ENCODE results near the gene COX7A2L.
"Not testable (repeated sequence)": the region's sequence is repeated elsewhere in the genome, so short reads cannot be mapped to it uniquely, and the experiment has no call there.

Gene COX7A2L

DNA sequence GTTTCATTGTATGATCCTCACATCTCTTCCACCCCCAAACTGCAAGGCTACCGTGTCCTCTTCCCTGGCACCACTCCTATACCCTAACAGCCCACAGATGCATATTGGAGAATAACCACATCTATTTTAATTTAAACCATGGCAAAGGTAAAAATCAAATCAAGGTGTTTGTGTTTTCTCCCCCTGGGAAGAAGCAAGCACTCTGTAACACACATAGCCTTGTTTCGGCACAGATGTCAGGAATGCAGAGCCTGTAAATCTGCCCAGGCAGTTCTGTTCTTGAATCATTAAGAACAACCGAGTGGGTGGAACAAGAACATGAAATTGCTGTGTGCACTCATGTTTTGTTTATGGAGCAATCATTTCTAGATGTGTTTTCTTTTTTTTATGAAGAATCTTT lies 6.8 kb upstream of the COX7A2L start:
- no peak for DNase-seq (ENCODE audit: low read depth in 2 of 2)

DNA sequence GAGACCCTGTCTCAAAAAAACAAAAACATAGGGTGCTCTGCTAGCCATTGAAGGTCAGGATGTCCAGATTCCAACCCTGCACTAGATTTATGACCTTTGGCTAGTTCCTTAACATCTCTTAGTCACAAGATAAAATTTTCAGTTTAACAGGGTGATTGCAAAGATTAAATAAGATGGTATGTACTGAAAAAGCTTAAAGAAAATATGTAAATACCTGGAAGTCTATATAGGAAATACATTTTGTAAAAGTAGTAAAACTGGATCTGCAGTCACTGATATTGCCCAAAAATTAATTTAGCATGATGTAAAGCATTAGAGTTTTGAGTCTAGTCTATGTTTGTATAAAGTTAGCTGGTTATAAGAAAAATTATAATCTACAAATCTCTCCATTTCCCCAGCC lies 5.4 kb upstream of the COX7A2L start:
- DNase-seq (ENCODE audit: low read depth in 2 of 2) = no peak

DNA sequence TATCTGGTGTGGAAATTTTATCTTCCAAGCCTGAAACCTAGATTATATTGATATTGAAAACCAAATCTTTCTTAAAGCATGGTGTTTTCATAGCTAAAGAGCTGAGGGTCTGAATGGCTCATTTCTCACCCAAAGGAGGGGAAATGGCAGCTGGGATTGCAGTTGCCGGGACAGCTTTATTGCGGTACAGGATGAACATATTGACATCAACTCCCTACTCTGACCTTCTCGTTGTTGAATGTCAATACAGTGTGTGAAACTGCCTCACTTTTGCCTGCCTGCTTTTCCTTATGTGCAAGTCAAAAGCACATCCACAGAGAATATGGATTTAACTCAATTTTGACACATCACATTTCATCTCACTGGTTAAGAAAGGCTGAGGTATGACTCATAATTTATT lies 3.6 kb upstream of the COX7A2L start:
- DNase-seq (ENCODE audit: low read depth in 2 of 2) = no peak

DNA sequence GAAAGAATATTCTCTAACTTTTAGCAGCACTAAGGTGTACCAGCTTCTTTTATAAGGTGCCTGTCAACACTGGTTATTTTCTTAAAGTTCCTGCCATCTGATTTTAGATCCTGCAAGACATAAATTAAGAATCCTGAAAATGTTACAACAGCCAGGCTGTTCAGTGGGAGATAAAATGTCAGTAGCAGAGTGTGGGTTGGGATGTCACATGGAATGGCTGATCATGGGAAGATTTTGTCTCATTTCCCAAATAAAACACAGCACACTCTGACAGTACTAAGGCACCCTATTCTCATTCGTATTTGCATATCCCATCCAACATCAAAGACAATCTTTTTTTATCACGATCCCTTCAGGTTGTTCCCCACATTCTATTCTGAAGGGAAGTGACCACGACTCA lies 2.4 kb upstream of the COX7A2L start:
- DNase-seq (ENCODE audit: low read depth in 2 of 2) = no peak

- DNase-seq (ENCODE audit: low read depth in 2 of 2) = no peak
These were observed 789 bp upstream of the COX7A2L start for GRCh38 chr2:42361728-42362283.

GRCh38 chr2:42360493-42360889 lies 526 bp downstream of the COX7A2L start:
- DNase-seq (ENCODE audit: low read depth in 2 of 2) = no peak

- no peak for DNase-seq (ENCODE audit: low read depth in 2 of 2)
These were observed 993 bp downstream of the COX7A2L start for GRCh38 chr2:42359965-42360483.

GRCh38 chr2:42359304-42359964 lies 1.6 kb downstream of the COX7A2L start:
- no peak for DNase-seq (ENCODE audit: low read depth in 2 of 2)

DNA sequence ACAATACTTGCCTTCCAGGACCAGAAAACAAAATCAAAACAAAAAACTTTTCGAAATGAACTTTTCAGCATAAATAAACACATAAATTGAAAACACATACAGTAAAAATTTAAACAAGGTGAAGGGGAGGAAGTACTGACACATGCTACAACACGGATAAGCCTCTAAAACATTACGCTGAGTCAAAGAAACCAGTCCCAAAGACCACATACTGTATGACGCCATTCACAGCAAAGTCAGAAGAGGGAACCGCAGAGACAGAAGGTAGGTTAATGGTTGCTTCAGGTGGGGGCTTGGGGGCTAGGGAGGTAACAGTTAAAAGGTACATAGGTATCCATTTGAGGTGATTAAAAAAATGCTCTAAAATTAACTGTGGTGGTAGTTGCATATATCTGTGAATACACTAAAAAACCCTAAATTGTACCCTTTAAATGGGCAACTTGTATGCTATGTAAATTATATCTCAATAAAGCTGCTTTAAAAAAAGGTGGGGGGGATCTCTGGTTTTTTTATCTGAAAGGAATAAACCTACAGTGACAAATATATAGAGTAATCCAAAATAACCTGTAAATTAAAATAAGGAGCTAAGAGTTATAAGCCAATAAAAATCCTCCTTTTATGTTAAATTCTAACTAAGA lies 7.1 kb downstream of the COX7A2L start:
- DNase-seq (ENCODE audit: low read depth in 2 of 2) = no peak

DNA sequence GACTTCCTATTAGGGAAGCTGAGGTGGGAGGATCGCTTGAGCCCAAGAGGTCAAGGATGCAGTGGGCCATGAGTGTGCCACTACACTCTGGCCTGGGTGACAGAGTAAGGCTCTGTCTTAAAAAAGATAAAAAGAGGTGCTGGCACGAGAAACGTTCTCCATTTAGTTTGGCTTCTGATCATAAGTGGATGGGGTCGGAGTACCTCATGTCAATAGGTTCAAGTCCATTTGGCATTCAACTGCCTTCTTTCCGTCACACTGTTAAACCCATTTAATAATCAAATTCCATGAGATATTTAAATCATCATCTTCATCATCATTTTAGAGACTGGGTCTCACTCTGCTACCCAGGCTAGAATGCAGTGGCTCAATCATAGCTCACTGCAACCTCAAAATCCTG lies 9.2 kb downstream of the COX7A2L start:
- DNase-seq (ENCODE audit: low read depth in 2 of 2) = no peak

GRCh38 chr2:42350434-42351063 lies 10.5 kb downstream of the COX7A2L start:
- DNase-seq (ENCODE audit: low read depth in 2 of 2) = no peak

DNA sequence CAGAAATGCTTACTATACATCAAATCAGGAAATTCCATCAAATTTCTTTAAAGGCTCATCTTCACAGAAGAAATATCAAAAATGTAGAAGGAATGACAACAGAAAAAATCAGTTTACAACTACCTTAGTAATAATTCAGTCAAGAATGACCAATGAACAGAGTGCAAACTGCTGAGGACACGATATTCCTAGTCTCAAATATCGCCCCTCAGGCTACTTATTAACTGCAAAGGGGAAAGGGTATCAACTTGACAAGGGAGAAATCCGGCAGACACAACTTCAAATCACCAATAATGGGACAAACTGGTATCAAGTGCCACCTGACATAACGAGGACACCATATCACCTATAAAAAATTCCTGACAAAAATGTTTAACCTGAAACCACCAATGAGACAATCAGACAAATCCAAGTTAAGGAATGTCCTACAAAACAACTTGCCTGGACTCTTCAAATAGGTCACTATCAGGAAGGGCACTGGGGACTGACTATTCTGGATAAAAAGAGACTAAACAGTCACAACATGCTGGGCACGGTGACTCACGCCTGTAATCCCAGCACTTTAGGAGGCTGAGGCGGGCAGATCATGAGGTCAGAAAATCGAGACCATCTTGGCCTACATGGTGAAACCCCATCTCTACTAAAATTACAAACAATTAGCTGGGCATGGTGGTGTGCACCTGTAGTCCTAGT lies 12.8 kb downstream of the COX7A2L start:
- DNase-seq (ENCODE audit: low read depth in 2 of 2) = no peak

DNA sequence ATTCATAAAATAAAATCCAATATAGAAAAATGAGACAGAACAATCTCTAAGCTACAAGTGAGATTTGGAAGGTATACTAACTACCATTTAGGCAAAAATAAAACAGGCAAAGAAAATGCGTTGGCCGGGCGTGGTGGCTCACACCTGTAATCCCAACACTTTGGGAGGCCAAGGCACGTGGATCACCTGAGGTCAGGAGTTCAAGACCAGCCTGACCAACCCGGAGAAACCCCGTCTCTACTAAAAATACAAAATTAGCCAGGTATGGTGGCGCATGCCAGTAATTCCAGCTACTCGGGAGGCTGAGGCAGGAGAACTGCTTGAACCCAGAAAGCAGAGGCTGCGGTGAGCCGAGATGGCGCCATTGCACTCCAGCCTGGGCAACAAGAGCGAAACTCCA lies 13.5 kb downstream of the COX7A2L start:
- not testable (repeated sequence) for DNase-seq (ENCODE audit: low read depth in 2 of 2)

GRCh38 chr2:42346856-42347255 lies 14.2 kb downstream of the COX7A2L start:
- not testable (repeated sequence) for DNase-seq (ENCODE audit: low read depth in 2 of 2)

DNA sequence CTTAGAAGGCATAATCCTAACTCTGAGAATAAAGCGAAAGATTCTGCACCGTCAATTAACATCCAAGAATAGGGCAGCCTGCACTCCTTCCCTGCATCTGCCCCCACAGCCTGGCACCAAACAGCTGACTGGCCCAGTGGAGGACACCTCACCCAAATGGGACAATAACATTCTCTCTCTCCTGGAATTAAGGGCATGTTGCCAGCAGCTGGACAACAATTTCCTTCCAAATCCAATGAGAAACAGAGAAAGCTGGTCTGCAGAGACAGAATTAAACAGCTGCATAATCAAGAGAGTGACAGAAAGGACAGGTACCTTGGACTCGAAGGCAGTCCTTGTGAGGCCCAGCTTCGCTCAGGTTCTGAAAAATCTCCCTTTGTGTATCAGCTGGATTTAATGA lies 15.0 kb downstream of the COX7A2L start:
- no peak for DNase-seq (ENCODE audit: low read depth in 2 of 2)

DNA sequence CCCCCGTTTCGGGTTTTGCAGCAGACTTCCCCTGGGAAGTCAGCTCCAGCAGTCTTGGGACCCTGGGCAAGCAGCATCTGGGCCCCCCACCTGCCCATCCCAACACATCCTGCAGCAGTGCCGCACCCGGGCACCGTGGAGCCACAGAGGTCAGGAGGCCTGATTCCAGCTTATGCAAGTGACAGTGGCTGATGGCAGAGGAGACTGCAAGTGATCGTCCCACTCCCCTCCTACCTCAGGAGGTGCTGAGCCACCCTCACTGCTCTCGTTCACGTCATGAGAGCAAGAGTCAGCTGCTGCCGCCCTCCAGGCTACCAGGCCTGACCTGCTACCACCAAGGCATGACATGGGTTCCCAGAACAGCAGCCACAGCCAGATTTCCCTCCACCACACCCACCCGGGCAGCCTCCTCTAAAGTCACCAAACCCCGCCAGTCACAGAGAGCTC lies 18.2 kb downstream of the COX7A2L start:
- no peak for DNase-seq (ENCODE audit: low read depth in 2 of 2)

DNA sequence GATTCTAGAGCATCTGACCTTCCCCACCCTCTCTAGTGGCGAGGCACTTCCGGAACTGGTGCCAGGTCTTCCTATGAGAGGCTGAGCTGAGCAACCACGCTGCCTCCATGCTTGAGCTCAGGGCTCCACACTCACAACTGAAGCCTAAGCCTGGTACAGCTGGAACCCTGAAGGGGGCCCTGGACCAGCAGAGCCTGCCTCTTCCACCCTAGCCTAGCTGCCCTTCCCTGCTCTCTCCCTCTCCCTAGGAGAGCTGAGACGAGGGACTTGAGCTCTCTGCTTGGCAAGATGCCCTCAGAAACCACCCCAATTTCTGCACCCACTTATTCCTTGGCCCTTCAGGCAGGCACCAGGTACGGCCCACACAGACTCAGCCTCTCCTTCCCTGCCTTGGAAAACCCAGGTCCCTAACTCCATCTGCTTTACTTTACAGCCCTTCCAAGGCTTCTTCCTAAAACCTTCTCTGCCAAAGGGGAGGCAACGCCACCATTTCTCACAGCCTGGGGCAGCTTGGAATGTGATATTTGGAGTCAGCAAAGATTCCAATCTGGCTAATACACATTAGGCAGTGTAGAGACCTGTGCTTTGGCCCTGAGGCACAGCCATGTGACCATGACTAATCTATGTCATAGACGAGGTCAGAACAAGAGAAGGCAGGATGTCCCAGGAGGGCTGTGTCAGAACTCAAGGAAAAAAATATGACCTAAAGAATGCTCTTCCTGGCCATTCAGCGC lies 18.8 kb downstream of the COX7A2L start:
- DNase-seq (ENCODE audit: low read depth in 2 of 2) = no peak

DNA sequence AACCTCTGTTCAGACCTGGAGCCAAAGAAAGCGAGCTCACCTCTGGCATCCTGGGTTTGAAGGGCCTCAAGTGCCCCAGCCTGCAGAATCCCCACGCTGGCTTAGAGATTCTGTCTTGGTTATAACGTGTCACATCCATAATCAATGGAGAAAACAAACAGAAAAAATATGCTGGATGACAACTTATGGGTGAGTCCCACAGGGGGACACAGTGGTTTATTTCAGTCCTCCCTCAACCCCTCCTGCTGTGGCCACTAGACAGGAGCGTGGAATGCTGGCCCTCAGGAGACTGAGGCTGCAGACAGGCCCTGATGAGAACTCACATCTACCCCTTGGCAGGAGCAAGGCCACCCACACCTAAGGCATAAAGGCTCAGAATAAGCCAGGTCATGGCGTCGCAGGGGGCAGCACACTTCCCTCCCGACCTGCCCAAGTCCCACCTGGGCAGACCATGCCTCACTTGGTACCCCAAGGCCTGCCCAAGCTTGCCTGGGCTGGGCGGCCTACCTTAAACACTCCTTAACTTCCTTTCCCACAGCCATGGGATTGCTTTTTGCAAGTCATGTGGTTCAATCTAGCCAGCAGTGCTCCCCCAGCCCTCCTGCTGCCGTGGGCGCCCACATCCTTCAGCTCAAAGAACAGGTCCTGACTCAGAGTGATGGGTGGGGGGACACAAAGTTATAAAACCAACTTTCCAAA lies 19.9 kb downstream of the COX7A2L start:
- no peak for DNase-seq (ENCODE audit: low read depth in 2 of 2)

GRCh38 chr2:42340045-42340937 lies 20.7 kb downstream of the COX7A2L start:
- no peak for DNase-seq (ENCODE audit: low read depth in 2 of 2)
